Islet precursor cell (in vitro differentiated cells): Measurements from ENCODE around the gene TEDDM1.
"Not testable (repeated sequence)": the region's sequence is repeated elsewhere in the genome, so short reads cannot be mapped to it uniquely, and the experiment has no call there.

Experiments used
- DNase-seq: peaks from one replicate; pipeline ENCODE4 v3.0.0-alpha.2; 2018

The TEDDM1 gene, protein sequence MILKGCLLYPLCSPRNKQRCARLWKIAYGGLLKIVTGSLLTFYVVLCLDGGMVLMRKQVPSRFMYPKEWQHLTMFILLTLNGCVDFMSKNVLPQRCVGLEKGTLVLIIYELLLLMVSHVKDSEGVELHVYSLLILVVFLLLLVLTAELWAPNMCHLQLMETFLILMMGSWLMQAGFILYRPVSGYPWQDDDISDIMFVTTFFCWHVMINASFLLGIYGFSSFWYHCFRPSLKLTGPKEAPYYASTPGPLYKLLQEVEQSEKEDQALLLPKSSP

GRCh38 chr1:182400567-182400966, at the start of gene TEDDM1:
TSS of gene TEDDM1 (minus strand) at chr1:182400667. CDS start at chr1:182400485, 182 bp downstream.
- no peak for DNase-seq

- no peak for DNase-seq
These were observed 49.6 kb upstream of the TEDDM1 start, which contains the start of gene RGSL1 for GRCh38 chr1:182450087-182450486. TSS of gene RGSL1 (plus strand) at chr1:182450146. CDS start at chr1:182450166, 20 bp downstream.

GRCh38 chr1:182447660-182448059, 47.2 kb upstream of the TEDDM1 start:
- DNase-seq, result no peak

- DNase-seq, result not testable (repeated sequence)
These were observed 46.7 kb upstream of the TEDDM1 start for GRCh38 chr1:182447124-182447523.

- DNase-seq, result no peak
These were observed 45.7 kb upstream of the TEDDM1 start for GRCh38 chr1:182446033-182446669.

GRCh38 chr1:182444497-182444896, 44.0 kb upstream of the TEDDM1 start:
- DNase-seq, result no peak

GRCh38 chr1:182442333-182442732, 41.9 kb upstream of the TEDDM1 start:
- DNase-seq, result no peak

DNA sequence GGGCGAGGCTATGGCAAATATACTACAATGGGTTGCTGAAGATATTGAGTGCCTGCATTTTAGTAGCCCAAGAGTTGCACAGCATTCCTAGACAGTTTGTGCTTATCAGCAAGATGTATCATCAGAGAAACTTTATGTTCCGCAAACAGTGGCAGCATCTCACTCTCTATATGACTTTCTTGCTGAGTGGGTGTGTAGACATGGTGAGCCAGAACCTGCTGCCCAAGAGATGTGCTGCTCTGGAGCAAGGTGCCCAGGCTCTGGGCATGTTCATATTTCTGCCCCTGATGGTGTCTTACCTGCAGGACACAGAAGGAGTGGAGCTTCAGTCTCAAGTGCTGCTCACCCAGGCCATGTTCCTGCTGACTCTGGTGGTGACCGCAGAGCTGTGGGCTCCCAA, 41.3 kb upstream of the TEDDM1 start:
- no peak for DNase-seq

GRCh38 chr1:182438326-182438725, 37.9 kb upstream of the TEDDM1 start:
- DNase-seq, result no peak

DNA sequence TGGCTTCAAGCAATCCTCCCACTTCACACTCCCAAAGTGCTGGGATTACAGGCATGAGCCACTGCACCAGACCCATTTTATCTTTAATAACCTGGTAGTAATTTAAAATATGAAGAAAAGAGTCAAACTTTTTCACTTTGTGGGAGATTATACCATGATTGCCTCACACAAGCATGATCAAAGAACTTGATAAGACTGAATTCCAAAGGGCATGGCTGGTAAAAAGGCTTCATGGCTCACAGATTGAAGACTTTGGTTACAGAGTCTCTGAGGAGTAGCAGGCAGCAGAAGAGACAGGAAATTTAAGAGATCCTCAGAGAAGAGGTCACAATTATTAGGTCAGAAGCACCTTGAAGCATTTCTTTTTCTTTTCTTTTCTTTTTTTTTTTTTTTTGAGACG, 33.1 kb upstream of the TEDDM1 start:
- no peak for DNase-seq

DNA sequence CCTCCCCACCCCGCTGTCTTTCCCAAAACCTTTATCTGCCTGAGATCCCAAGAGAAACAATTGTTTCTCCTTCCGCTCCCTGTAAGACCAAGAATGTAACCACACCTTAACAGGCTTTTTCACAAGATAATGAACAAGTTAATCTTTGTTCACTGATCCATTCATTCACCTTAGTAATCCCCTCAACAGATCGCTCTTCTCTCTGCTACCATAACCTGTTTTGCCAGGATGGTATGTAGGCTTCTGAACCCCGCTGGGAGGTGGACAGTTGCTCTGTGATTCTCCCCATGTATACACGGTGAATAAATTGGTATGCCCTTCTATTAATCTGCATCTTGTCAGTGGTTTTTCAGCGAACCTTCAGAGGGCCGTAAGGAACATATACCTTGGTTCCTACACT, 30.8 kb upstream of the TEDDM1 start:
- DNase-seq, result no peak

- DNase-seq, result no peak
These were observed 30.0 kb upstream of the TEDDM1 start for GRCh38 chr1:182430263-182431068.

GRCh38 chr1:182428043-182428442, 27.6 kb upstream of the TEDDM1 start:
- DNase-seq, result no peak

- no peak for DNase-seq
These were observed 26.3 kb upstream of the TEDDM1 start for GRCh38 chr1:182426442-182427430.

DNA sequence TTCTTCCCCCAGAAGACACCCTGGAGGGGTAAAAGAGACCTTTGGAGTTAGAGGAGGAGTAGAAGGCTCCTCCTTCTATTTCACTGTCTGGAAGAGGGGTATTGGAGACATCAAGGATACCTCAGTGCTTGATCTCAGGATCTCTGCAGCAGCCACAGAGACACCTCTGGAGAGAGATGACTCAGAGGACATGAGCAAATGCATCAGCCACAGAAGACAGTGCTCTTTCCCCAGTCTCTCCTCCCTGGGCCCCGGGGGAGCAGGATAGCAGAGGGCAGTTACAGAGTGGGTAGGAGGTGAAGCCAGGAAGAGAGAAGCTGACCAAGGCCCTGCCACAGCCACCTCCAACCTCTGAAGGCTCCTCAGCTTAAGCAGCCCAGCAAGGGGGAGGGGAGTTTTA, 15.3 kb upstream of the TEDDM1 start:
- no peak for DNase-seq

- no peak for DNase-seq
These were observed 13.5 kb upstream of the TEDDM1 start for GRCh38 chr1:182413969-182414368.

- DNase-seq, result no peak
These were observed 13.0 kb upstream of the TEDDM1 start for GRCh38 chr1:182413486-182413885.

- no peak for DNase-seq
These were observed 10.3 kb upstream of the TEDDM1 start for GRCh38 chr1:182410620-182411273.

GRCh38 chr1:182410138-182410537, 9.7 kb upstream of the TEDDM1 start:
- no peak for DNase-seq

GRCh38 chr1:182408435-182409075, 8.1 kb upstream of the TEDDM1 start:
- no peak for DNase-seq

DNA sequence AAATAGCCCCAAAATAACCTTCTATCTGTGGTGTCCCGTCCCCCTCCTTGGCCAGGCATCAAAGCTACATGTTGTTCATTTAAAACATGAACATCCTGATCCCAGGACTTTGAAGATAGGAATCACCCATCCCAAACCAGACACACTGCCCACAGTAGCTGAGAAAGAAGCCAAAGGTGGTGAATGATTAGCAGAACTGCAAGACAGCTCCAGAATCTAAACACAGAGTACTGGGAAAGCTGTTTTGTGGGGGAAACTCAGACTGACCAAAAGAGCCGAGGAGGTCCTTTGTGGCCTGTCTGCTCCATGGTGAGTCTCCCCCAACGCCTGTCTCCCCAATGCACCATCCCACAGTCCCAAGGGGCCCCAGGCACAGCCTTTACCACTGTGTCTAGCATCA, 7.3 kb upstream of the TEDDM1 start:
- no peak for DNase-seq
